ENCODE data around the gene SNX20. TPM values are rescaled to one million over a fixed set of nuclear protein-coding genes. Genes with fewer than 3 reads are reported as not detected.

SNX20 gene
- total and polyA plus RNA-seq, 2 of the 13 experiments (the other 11 are each of a cell fraction or from before 2014, with no cell fraction given): not detected

- TSS peak; percentile 0 for BruUV-seq (replicated peaks)
- Histone ChIP-seq H3K4me1 (ENCODE audit: insufficient read depth, low read length) (peaks cover 15% of the 10 kb centered on the region), H3K27ac (ENCODE audit: extremely low read length, insufficient read depth, low read length) (no peak overlapping the region), H3K27me3 (ENCODE audit: control insufficient read depth in 1 of 2, insufficient read depth in 2 of 2, low read length in 2 of 2) (no peaks in the 10 kb centered on the region), H3K79me2 (ENCODE audit: insufficient read depth, low read length) (no peaks in the 10 kb centered on the region), H2AFZ (ENCODE audit: low read length) (no peak overlapping the region), H3K9me3 (ENCODE audit: low read length) (no peaks in the 10 kb centered on the region), H3K4me2 (ENCODE audit: low read depth, low read length) (no peak overlapping the region), H3K4me3 (replicated peaks in 1 of 3; ENCODE audit: insufficient read depth in 1 of 3, low read depth in 2 of 3, low read length in 3 of 3) (no peak overlapping the region), H3K36me3 (replicated peaks in 1 of 2; ENCODE audit: control insufficient read depth in 1 of 2, insufficient read depth in 2 of 2, low read length in 2 of 2) (peaks cover 1 to 8% of the 10 kb centered on the region in 2 experiments; a peak in 3 of 5 replicates), H4K20me1 (ENCODE audit: insufficient read depth, low read length) (peaks cover 30% of the 10 kb centered on the region), H3K9ac (ENCODE audit: insufficient read depth, low read depth, low read length) (no peak overlapping the region)
- DNase-seq (ENCODE audit: low spot score): no peak
- in situ Hi-C loops (cut with HindIII; ENCODE audit: extremely low pct_ligation_motif_present, low pct_unique_long_range_greater_than_20kb): no loop called here
- FAIRE-seq: no peak
- intact Hi-C loops (cut with micrococcal nuclease; ENCODE audit: unreplicated experiment): no loop called here
- ChIA-PET CTCF (ENCODE audit: low intra/inter-chr PET ratio, low total read pairs) (no interaction called here), POLR2A (no interaction called here)
- ATAC-seq: no peak
- WGBS (ENCODE audit: low lambda C conversion rate): 77% methylated on average over 6 of the region's 8 CpGs
- TF ChIP-seq POLR2A (IDR thresholded peaks at IDR 0.05; ENCODE audit: insufficient read depth in 1 of 2, low read depth in 2 of 2, low read length in 2 of 2) (peak in 1 of 2 experiments; percentile 54; a peak in 3 of 4 replicates), POLR2G (IDR thresholded peaks at IDR 0.05; ENCODE audit: low read depth, low read length) (peak; percentile 79), AGO1 (IDR thresholded peaks at IDR 0.05; ENCODE audit: low read depth, low read length, poor library complexity, severe bottlenecking) (peak; percentile 67), U2AF1 (optimal IDR thresholded peaks at IDR 0.05; ENCODE audit: low read depth, low read length) (peak; percentile 68), ETS1 (CRISPR knock-in tag; IDR thresholded peaks at IDR 0.05) (no peak), ZNF547 (CRISPR knock-in tag; IDR thresholded peaks at IDR 0.05) (0 out of 2 replicates have a peak, but pooled peaks have one; percentile 28), AGO2 (optimal IDR thresholded peaks at IDR 0.05; ENCODE audit: low read depth, low read length) (peak; percentile 96), MXI1 (IDR thresholded peaks at IDR 0.05; ENCODE audit: borderline replicate concordance, low read depth, low read length) (no peak), ZFP37 (CRISPR knock-in tag; IDR thresholded peaks at IDR 0.05; ENCODE audit: borderline replicate concordance) (no peak), NFIC (IDR thresholded peaks at IDR 0.05; ENCODE audit: low read length) (peak; percentile 67), GATA4 (IDR thresholded peaks at IDR 0.05; ENCODE audit: borderline replicate concordance, low read depth) (0 out of 2 replicates have a peak, but pooled peaks have one; percentile 9), MAX (IDR thresholded peaks at IDR 0.05) (peak; percentile 17; the same call in 1 of the 2 replicates), HNRNPH1 (optimal IDR thresholded peaks at IDR 0.05; ENCODE audit: low read depth, low read length) (peak; percentile 74), GTF3A (CRISPR knock-in tag; conservative IDR thresholded peaks at IDR 0.05) (0 out of 2 replicates have a peak, but pooled peaks have one; percentile 9), SIN3A (IDR thresholded peaks at IDR 0.05; ENCODE audit: borderline replicate concordance, low read depth, low read length) (0 out of 2 replicates have a peak, but pooled peaks have one; percentile 16), ZBED4 (CRISPR knock-in tag; IDR thresholded peaks at IDR 0.05; ENCODE audit: borderline replicate concordance) (no peak), FIP1L1 (IDR thresholded peaks at IDR 0.05; ENCODE audit: borderline replicate concordance, insufficient read depth, low read depth, low read length) (0 out of 2 replicates have a peak, but pooled peaks have one; percentile 40), EP300 (IDR thresholded peaks at IDR 0.05; ENCODE audit: low read depth in 2 of 2, low read length in 2 of 2) (no peak), EP300 (CRISPR knock-in tag; IDR thresholded peaks at IDR 0.05; ENCODE audit: borderline replicate concordance) (no peak)
These were observed 42.1 kb downstream of the SNX20 start for GRCh38 chr16:50638816-50639670.

All from HepG2 (cell line).